ENCODE measurements around the gene MORN5. TPM values are rescaled to one million over a fixed set of nuclear protein-coding genes. Genes with fewer than 3 reads are reported as not detected.

The MORN5 gene
- total and polyA plus RNA-seq, 2 donors (not counting 1 experiment from before 2014, with no cell fraction given) = not detected

DNA sequence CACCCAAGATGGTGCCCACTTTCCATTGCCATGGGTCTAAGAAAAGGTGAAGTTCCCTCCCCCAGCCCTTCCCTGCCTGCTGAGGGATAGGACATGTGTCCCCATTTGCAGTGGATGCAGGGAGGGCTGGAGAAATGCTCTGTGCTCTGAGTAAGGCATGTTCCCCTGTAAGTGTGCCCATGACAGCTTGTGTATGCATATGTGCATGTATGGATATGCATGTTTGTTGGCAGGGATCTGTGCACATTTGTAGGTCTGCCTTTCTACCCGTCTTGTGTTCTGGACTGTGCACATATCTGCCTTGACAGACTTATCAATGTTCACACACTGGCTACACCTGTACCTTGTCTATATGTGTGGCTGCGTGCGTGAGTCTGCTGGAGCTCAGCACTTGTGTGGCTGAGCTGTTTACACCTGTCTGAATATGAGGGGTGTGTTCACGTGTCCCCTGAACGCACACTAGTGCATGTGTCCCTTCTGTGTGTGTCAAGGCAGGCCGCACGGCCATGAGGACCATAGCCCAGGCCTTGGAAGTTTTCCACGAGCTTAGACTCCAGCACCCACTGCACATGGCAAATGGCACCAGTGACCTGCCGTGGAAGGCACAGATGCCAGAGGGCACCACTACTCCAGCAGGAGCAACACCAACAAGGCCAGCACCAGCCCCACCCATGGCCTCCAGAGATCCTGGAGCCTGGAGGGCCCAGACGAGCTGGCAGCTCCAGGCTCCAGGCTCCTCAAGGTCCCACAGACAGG is 39.2 kb upstream of the MORN5 start:
- H3K79me2 ChIP-seq (ENCODE audit: control insufficient read depth, insufficient read depth, low read length) = no peaks in the 10 kb centered on the region
- no peak overlapping the region for H3K27ac Mint-ChIP-seq
- no peak overlapping the region for H3K4me3 ChIP-seq (ENCODE audit: control extremely low read depth in 1 of 5, extremely low read depth in 1 of 5, insufficient read depth in 1 of 5, low read depth in 2 of 5, low read length in 4 of 5)
- H3K27me3 ChIP-seq (replicated peaks in 1 of 4; ENCODE audit: control extremely low read depth in 1 of 4, control insufficient read depth in 3 of 4, insufficient read depth in 4 of 4, low read length in 3 of 4) = peaks cover 0 to 17% (median 6%) of the 10 kb centered on the region in 4 experiments
- no peak overlapping the region for H3K4me2 ChIP-seq (replicated peaks; ENCODE audit: low read depth, low read length, poor library complexity, severe bottlenecking)
- no peak for TF ChIP-seq EZH2 (IDR thresholded peaks at IDR 0.05; ENCODE audit: borderline replicate concordance, insufficient read depth, low read depth, low read length, poor library complexity, severe bottlenecking)
- TF ChIP-seq, protein P1, sequence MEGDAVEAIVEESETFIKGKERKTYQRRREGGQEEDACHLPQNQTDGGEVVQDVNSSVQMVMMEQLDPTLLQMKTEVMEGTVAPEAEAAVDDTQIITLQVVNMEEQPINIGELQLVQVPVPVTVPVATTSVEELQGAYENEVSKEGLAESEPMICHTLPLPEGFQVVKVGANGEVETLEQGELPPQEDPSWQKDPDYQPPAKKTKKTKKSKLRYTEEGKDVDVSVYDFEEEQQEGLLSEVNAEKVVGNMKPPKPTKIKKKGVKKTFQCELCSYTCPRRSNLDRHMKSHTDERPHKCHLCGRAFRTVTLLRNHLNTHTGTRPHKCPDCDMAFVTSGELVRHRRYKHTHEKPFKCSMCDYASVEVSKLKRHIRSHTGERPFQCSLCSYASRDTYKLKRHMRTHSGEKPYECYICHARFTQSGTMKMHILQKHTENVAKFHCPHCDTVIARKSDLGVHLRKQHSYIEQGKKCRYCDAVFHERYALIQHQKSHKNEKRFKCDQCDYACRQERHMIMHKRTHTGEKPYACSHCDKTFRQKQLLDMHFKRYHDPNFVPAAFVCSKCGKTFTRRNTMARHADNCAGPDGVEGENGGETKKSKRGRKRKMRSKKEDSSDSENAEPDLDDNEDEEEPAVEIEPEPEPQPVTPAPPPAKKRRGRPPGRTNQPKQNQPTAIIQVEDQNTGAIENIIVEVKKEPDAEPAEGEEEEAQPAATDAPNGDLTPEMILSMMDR (IDR thresholded peaks at IDR 0.05) = no peak
- DNase-seq (no peak), ATAC-seq (ENCODE audit: low read depth) (no peak)
- no peak overlapping the region for H2AFZ ChIP-seq (ENCODE audit: insufficient read depth, low read depth, low read length, poor library complexity, severe bottlenecking)
- H3K27me3 Mint-ChIP-seq = peaks cover 21% of the 10 kb centered on the region
- no peaks in the 10 kb centered on the region for H4K20me1 ChIP-seq (ENCODE audit: control insufficient read depth, insufficient read depth, low read length, poor library complexity, severe bottlenecking)
- intact Hi-C loops (cut with micrococcal nuclease) = loop anchor here (10.0 kb wide), 1 partner anchor 1264 kb away; no protein-coding TSS in a partner anchor
- peaks cover 7 to 9% of the 10 kb centered on the region in 2 donors for H3K4me1 ChIP-seq (ENCODE audit: control insufficient read depth in 2 of 2, insufficient read depth in 2 of 2, low read length in 2 of 2)
- H3K9ac ChIP-seq (ENCODE audit: low read length) = no peak overlapping the region
- no peak overlapping the region for H3K4me3 Mint-ChIP-seq
- 84% methylated on average over 9 of the region's 10 CpGs for WGBS (ENCODE audit: insufficient coverage)
- peaks cover 0 to 20% (median 0%) of the 10 kb centered on the region in 3 donors for H3K9me3 ChIP-seq (ENCODE audit: control extremely low read depth in 1 of 3, control insufficient read depth in 2 of 3, insufficient read depth in 1 of 3, low read length in 2 of 3)
- no peaks in the 10 kb centered on the region for H3K9me3 Mint-ChIP-seq (ENCODE audit: insufficient read depth)
- H3K36me3 ChIP-seq (replicated peaks in 1 of 2; ENCODE audit: control extremely low read depth in 1 of 2, control insufficient read depth in 1 of 2, extremely low read depth in 1 of 2, insufficient read depth in 2 of 2, low read length in 1 of 2) = no peaks in the 10 kb centered on the region
- ChIA-PET POLR2A (no interaction called here), CTCF (interaction anchor here (1.4 to 15.1 kb wide), 4 partner anchors 23 to 690 kb away, joined by 3 to 323 read pairs (median 60); no protein-coding TSS in a partner anchor)
- peaks cover 5% of the 10 kb centered on the region for H3K4me1 Mint-ChIP-seq
- no peak overlapping the region for H3K27ac ChIP-seq (ENCODE audit: low read length in 2 of 2)

DNA sequence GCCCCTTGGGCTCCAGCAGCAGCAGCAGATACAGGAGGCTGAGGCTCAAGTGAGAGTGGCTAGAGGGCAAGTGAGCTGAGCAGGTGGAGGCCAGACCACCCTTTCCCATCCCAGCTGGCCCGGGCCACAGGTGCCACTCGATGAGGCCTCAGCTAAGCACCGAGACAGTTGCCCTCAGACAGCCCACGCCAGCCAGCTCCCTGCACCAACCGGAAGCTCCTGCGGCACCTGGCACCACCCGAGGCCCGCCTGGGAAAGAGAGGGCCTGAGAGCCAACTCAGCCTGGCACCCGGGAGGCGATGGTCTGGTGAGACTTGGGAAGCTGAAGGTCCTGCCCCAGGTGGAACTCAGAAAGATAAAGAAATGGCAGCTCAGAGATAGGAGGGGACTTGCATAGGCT is 38.3 kb upstream of the MORN5 start:
- H2AFZ ChIP-seq (ENCODE audit: insufficient read depth, low read depth, low read length, poor library complexity, severe bottlenecking) = no peak overlapping the region
- ATAC-seq (ENCODE audit: low read depth) (no peak), DNase-seq (no peak)
- no peak overlapping the region for H3K4me2 ChIP-seq (replicated peaks; ENCODE audit: low read depth, low read length, poor library complexity, severe bottlenecking)
- H3K4me1 Mint-ChIP-seq = peaks cover 10% of the 10 kb centered on the region
- H3K27me3 Mint-ChIP-seq = peaks cover 29% of the 10 kb centered on the region
- no peaks in the 10 kb centered on the region for H4K20me1 ChIP-seq (ENCODE audit: control insufficient read depth, insufficient read depth, low read length, poor library complexity, severe bottlenecking)
- POLR2A ChIA-PET = no interaction called here
- no peak overlapping the region for H3K27ac Mint-ChIP-seq
- no peaks in the 10 kb centered on the region for H3K79me2 ChIP-seq (ENCODE audit: control insufficient read depth, insufficient read depth, low read length)
- CTCF ChIA-PET = interaction anchor here (0.9 to 15.1 kb wide), 8 partner anchors 8 to 689 kb away, joined by 3 to 323 read pairs (median 4); no protein-coding TSS in a partner anchor
- H3K4me1 ChIP-seq (ENCODE audit: control insufficient read depth in 2 of 2, insufficient read depth in 2 of 2, low read length in 2 of 2) = peaks cover 11 to 18% of the 10 kb centered on the region in 2 donors
- no peak overlapping the region for H3K27ac ChIP-seq (ENCODE audit: low read length in 2 of 2)
- peaks cover 0 to 20% (median 0%) of the 10 kb centered on the region in 3 donors for H3K9me3 ChIP-seq (ENCODE audit: control extremely low read depth in 1 of 3, control insufficient read depth in 2 of 3, insufficient read depth in 1 of 3, low read length in 2 of 3)
- H3K36me3 ChIP-seq (replicated peaks in 1 of 2; ENCODE audit: control extremely low read depth in 1 of 2, control insufficient read depth in 1 of 2, extremely low read depth in 1 of 2, insufficient read depth in 2 of 2, low read length in 1 of 2) = no peaks in the 10 kb centered on the region
- intact Hi-C loops (cut with micrococcal nuclease) = loop anchor here (10.0 kb wide), 1 partner anchor 1263 kb away; no protein-coding TSS in a partner anchor
- H3K27me3 ChIP-seq (replicated peaks in 1 of 4; ENCODE audit: control extremely low read depth in 1 of 4, control insufficient read depth in 3 of 4, insufficient read depth in 4 of 4, low read length in 3 of 4) = peaks cover 0 to 26% (median 14%) of the 10 kb centered on the region in 4 experiments
- TF ChIP-seq, protein P1 (IDR thresholded peaks at IDR 0.05) = no peak
- TF ChIP-seq EZH2 (IDR thresholded peaks at IDR 0.05; ENCODE audit: borderline replicate concordance, insufficient read depth, low read depth, low read length, poor library complexity, severe bottlenecking) = no peak
- H3K9ac ChIP-seq (ENCODE audit: low read length) = no peak overlapping the region
- no peaks in the 10 kb centered on the region for H3K9me3 Mint-ChIP-seq (ENCODE audit: insufficient read depth)
- no peak overlapping the region for H3K4me3 ChIP-seq (ENCODE audit: control extremely low read depth in 1 of 5, extremely low read depth in 1 of 5, insufficient read depth in 1 of 5, low read depth in 2 of 5, low read length in 4 of 5)
- 97% methylated on average over 10 of the region's 10 CpGs for WGBS (ENCODE audit: insufficient coverage)
- no peak overlapping the region for H3K4me3 Mint-ChIP-seq
